Mammary microvascular endothelial cell (primary cell): ENCODE data around the gene EPHA3. TPM values are rescaled to one million over a fixed set of nuclear protein-coding genes. Genes with fewer than 3 reads are reported as not detected.

Source experiments
- total RNA-seq: library from RNA; depleted of rRNA; stranded (reverse); fragments of >200 nt; gene quantifications from 2 replicates; pipeline ENCODE4 v1.2.3, GENCODE V29; 2015

EPHA3 gene
- total RNA-seq, result 0.07 TPM in 1 of 2 replicates, not detected in the other

DNA sequence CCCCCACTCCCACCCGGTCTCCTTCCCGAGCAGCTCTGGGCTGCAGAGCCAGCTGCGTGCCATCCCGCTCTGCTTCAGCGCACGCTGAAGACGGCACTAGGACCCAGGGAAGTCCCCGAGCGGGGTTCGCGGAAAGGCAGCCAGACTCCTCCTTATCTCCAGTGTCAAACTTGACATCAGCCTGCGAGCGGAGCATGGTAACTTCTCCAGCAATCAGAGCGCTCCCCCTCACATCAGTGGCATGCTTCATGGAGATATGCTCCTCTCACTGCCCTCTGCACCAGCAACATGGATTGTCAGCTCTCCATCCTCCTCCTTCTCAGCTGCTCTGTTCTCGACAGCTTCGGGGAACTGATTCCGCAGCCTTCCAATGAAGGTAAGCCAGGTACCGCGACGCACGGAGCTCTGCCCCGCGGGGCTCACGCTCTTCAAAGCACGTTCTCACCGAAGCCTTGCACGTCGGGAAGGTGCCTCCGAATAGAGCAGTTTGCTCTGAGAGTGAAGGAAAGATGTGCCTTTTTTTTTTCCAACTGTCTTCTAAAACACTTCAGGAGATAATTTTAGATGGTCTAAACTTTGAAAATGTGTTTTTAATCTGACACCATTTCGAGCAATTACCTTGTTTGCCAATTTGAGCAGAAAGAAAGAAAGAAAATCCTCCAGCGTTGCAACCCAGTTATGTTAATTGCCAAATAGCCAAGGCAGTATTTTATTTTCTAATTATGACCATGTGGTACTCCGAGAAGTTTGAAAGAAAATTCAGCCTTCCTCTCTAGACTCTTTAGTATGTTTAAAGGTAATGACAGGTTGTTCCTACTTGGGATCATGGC, at the start of gene EPHA3:
Gene EPHA3 (plus strand): TSS at position 161 of the 830 bp plus-strand sequence. CDS start 128 bp downstream, at position 289.

